ENCODE measurements around the gene FAF1.

DNA sequence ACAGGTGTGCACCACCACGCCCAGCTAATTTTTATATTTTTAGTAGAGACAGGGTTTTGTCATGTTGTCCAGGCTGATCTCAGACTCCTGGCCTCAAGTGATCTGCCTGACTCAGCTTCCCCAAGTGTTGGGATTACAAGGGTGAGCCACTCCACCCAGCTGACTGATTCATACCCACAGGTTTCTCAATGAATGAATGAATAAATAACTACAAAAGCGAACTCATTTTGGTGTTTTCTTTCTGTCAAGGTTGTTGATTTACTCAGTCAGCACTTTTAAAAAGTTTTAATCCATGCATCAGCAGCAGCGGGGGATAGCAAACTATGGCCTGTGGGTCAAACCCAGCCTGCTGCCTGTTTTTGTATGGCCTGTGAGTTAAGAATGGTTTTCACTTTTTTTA, 217.5 kb downstream of the FAF1 start:
- TF ChIP-seq, protein P1, sequence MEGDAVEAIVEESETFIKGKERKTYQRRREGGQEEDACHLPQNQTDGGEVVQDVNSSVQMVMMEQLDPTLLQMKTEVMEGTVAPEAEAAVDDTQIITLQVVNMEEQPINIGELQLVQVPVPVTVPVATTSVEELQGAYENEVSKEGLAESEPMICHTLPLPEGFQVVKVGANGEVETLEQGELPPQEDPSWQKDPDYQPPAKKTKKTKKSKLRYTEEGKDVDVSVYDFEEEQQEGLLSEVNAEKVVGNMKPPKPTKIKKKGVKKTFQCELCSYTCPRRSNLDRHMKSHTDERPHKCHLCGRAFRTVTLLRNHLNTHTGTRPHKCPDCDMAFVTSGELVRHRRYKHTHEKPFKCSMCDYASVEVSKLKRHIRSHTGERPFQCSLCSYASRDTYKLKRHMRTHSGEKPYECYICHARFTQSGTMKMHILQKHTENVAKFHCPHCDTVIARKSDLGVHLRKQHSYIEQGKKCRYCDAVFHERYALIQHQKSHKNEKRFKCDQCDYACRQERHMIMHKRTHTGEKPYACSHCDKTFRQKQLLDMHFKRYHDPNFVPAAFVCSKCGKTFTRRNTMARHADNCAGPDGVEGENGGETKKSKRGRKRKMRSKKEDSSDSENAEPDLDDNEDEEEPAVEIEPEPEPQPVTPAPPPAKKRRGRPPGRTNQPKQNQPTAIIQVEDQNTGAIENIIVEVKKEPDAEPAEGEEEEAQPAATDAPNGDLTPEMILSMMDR (IDR thresholded peaks at IDR 0.05), result no peak
- TF ChIP-seq POLR2AphosphoS5 (IDR thresholded peaks at IDR 0.05) (no peak), EP300 (IDR thresholded peaks at IDR 0.05) (no peak), POLR2A (IDR thresholded peaks at IDR 0.05; ENCODE audit: low read depth) (no peak)

Measured in esophagus muscularis mucosa (tissue), 4 donors.